ENCODE results near the gene HUNK.

The HUNK gene

GRCh38 chr21:31959881-31960280, 87.1 kb downstream of the HUNK start:
- H3K4me3 ChIP-seq (ENCODE audit: control insufficient read depth, low read depth, low read length): no peak overlapping the region
- TF ChIP-seq CTCF (conservative IDR thresholded peaks at IDR 0.05; ENCODE audit: control insufficient read depth, insufficient read depth, low read depth, low read length): no peak
- no peak for DNase-seq (ENCODE audit: low read depth)

GRCh38 chr21:31961027-31961426, 88.2 kb downstream of the HUNK start:
- no peak overlapping the region for H3K4me3 ChIP-seq (ENCODE audit: control insufficient read depth, low read depth, low read length)
- no peak for DNase-seq (ENCODE audit: low read depth)
- TF ChIP-seq CTCF (conservative IDR thresholded peaks at IDR 0.05; ENCODE audit: control insufficient read depth, insufficient read depth, low read depth, low read length): no peak

GRCh38 chr21:31961704-31962103, 88.9 kb downstream of the HUNK start:
- no peak for DNase-seq (ENCODE audit: low read depth)
- TF ChIP-seq CTCF (conservative IDR thresholded peaks at IDR 0.05; ENCODE audit: control insufficient read depth, insufficient read depth, low read depth, low read length): no peak
- H3K4me3 ChIP-seq (ENCODE audit: control insufficient read depth, low read depth, low read length): no peak overlapping the region

GRCh38 chr21:31964692-31965091, 91.9 kb downstream of the HUNK start:
- no peak overlapping the region for H3K4me3 ChIP-seq (ENCODE audit: control insufficient read depth, low read depth, low read length)
- no peak for TF ChIP-seq CTCF (conservative IDR thresholded peaks at IDR 0.05; ENCODE audit: control insufficient read depth, insufficient read depth, low read depth, low read length)
- no peak for DNase-seq (ENCODE audit: low read depth)

DNA sequence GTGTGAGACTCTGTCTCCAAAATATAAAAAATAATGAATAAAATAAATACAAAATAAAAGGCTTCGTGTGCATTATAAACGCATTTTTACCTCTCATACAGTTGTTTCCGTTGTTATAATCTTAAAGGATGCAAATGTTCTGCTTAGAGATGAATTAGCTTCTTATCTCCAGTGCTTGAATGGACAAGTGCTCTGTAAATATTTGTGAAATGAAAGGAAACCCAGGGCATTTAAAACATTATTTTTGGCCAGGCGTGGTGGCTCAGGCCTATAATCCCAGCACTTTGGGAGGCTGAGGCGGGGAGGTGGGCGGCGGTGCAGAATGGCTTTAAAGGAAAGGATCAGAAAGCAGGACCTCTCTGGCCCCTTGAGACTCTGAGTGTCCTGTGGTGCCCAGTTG, 94.5 kb downstream of the HUNK start:
- TF ChIP-seq CTCF (conservative IDR thresholded peaks at IDR 0.05; ENCODE audit: control insufficient read depth, insufficient read depth, low read depth, low read length): no peak
- no peak for DNase-seq (ENCODE audit: low read depth)

DNA sequence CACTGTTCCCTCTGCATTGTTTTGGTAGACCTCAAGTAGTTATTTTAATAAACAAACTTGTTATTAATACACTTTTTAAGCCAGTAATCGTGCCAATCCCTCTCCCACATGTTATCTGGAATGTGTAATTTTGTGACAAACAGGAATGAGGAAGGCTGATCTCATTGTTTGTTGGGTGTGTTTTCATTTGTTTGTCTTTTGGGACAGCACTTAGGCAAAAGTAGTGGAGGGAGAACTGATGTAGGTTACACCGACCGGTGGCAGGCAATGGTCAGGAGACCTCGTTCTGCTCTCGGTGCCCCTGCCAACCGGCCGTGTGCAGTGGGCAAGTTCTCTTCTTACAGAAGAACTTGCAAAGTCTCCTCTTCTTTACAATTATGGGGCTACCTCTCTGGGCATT, 99.8 kb downstream of the HUNK start:
- H3K4me3 ChIP-seq (ENCODE audit: control insufficient read depth, low read depth, low read length): no peak overlapping the region
- DNase-seq (ENCODE audit: low read depth): no peak
- no peak for TF ChIP-seq CTCF (conservative IDR thresholded peaks at IDR 0.05; ENCODE audit: control insufficient read depth, insufficient read depth, low read depth, low read length)

More for the DNA sequence above, 94.5 kb downstream of the HUNK start:
- H3K4me3 ChIP-seq (ENCODE audit: control insufficient read depth, low read depth, low read length): no peak overlapping the region

- DNase-seq (ENCODE audit: low read depth): no peak
- H3K4me3 ChIP-seq (ENCODE audit: control insufficient read depth, low read depth, low read length): no peak overlapping the region
- TF ChIP-seq CTCF (conservative IDR thresholded peaks at IDR 0.05; ENCODE audit: control insufficient read depth, insufficient read depth, low read depth, low read length): no peak
Observed at GRCh38 chr21:31973402-31973944, 100.7 kb downstream of the HUNK start.
